NCI-H2227 treated with DMSO at 0.1 percent for 48 hours (cell line): ENCODE data around the gene CRIP1.

ENCODE experiments used
- DNase-seq: peaks from one replicate; lab custom pipeline; 2025; lab: John Stamatoyannopoulos, UW

Gene CRIP1

GRCh38 chr14:105480807-105481801 is 5.6 kb upstream of the CRIP1 start:
- DNase-seq, result peak; percentile 77

DNA sequence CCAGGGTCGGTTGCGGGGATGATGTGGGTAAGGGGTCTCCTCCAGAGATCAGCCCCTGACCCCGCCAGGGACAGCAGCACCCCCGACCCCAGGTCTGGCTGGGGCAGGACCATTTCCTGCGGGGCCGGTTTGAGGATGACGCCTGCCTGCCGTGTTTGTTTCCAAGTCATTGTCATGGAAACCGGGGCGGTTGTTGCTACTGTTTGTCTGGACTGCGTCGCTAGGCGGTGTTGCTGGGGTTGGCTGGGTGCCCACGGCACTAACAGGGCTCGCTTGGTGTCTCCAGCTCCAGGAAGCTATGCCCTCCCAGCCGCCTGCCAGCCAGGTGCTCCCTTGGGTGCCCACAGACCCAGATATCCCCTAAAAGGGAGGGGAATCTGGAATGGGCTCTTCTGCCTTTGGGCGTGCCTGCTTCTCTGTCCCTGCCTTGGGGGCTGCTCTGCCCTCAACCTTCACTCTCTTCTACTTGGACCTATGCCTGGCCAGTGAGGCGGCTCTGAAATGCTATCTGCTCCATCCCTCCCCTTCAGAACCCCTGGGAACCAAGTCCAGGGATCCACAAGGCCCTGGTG is 4.7 kb upstream of the CRIP1 start:
- peak; percentile 84 for DNase-seq

DNA sequence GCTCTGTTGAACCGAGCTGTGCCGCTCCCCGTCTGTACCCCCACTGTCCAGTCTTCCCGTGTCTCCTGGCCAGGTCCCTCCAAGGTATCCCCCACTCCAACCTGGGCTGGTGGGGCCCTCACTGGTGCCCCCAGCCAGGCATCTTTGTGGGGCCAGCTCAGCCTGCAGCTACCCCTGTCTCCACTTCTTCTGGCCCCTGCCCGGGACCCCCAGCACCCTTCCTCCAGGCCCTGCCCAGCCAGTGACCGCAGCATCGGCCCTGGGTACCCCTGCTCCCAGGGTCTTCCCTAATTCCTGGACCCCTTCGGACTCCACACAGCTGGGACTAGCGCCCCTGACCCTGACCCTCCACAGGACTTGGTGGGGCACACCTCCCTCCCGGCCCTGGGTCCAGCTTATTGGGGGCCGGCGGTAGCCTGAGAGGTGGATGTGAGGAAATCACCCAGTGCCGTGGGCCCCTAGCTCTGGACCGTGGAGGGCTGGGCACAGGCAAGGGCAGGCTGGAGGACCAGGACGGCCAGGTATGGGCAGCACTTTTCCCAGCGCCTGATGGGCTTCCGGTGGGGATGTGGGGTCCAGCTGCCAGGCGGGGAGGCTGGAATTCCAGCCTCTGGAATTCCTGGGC is 4.1 kb upstream of the CRIP1 start:
- no peak for DNase-seq

GRCh38 chr14:105483300-105484068 is 3.2 kb upstream of the CRIP1 start:
- DNase-seq, result no peak

- DNase-seq, result no peak
These were observed 2.4 kb upstream of the CRIP1 start for GRCh38 chr14:105484069-105484996.

DNA sequence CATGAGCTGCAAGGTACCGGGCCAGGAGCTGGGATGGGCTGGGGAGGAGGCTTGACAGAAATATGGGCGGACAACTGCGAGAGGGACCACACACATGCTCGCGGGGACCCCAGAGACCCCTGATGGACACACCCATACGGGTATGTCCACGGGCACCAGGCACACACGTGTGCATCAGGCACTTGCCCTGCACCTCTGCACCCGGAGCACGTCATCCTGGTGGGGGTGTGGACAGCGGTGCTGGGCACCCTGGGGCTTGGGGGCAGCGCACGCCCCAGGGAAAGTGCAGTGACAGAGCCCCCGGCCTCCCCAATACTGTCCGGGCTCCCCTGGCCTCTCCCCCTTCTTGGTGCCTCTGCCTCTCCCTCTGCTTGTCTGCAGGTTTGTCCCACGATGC is 1.7 kb upstream of the CRIP1 start:
- DNase-seq, result no peak

DNA sequence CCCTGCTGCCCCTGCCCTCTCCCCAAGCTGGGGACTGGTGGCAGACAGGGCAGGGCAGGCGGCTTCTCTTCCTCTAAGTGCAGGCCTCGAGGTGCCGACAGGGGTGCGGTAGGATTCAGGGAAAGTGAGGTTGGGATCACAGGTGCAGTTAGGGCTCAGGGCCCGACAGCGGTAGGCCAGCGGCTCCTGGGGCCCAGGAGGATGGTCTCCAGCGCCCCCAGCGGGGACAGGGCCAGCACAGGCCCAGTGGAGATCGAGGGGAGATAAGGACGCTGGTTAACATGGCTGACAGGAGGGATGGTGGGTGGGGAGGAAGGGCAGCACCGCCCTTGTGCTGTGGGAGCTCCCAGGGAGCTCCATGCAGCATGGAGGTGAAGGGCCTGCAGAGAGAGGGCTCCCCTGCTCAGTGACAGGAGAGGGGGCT is 935 bp upstream of the CRIP1 start:
- no peak for DNase-seq

GRCh38 chr14:105486974-105487448 is 325 bp downstream of the CRIP1 start:
- DNase-seq, result no peak

- no peak for DNase-seq
These were observed 831 bp downstream of the CRIP1 start for GRCh38 chr14:105487449-105487985.

DNA sequence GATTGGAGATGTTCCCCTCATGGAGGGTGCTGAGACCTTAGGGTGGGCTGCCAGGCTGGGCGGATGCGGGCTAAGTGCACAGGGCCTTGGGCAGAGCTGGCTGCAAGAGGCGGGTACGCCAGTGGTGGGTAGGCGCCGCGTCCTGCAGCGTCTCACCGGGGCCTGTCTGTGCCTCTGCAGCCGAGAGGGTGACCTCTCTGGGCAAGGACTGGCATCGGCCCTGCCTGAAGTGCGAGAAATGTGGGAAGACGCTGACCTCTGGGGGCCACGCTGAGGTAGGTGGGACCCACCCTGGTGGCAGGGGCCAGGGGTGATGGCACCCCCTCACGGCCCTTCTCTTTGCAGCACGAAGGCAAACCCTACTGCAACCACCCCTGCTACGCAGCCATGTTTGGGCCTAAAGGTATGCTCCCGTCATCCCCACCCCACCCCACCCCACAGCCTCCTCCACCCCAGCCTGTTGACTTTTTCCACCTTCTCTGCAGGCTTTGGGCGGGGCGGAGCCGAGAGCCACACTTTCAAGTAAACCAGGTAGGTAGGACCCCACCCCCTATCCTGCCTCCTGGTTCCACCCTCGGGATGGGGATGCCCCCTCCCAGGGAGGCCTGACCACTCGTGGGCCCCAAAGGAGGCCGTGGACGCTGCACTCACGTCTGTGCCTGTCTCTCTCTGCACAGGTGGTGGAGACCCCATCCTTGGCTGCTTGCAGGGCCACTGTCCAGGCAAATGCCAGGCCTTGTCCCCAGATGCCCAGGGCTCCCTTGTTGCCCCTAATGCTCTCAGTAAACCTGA is 1.5 kb downstream of the CRIP1 start:
- no peak for DNase-seq

DNA sequence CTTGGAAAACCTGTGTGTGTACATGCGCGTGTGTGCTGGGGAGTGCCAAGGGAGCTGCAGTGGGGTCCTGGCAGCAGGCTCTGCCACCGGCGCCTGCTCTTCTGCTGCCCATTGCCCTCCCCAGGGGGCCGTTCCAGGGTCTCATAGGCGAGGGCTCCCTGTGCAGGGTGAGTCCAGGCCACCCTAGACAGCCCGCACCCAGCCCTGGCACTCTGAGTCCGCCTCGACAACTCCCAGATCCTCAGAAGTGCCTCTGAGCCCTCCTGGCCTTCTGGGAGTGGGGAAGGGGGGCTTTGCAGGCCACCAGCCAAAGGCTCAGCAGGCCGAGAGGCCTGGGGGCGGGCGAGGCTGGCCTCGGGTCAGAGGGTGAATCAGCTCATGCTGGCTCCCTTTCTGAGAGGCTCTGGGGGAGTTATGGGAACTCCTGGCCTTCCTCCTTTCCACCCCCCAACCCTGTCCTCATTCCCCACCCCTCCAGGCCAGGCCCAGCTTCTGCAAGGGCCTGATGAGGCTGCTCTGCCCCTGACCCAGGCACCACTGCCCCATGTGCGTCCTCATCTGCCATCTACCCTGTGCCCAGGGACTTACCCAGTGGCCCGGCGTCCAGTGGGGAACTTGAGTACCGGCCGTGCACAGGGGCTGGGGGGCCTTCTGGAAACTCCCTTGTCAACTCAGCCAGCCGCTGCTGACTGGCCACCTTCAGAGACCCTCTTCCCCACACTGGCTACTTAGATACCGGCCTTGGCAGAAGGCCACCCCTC is 2.3 kb downstream of the CRIP1 start:
- DNase-seq, result no peak

GRCh38 chr14:105489542-105490266 is 3.0 kb downstream of the CRIP1 start:
- DNase-seq, result peak; percentile 88

DNA sequence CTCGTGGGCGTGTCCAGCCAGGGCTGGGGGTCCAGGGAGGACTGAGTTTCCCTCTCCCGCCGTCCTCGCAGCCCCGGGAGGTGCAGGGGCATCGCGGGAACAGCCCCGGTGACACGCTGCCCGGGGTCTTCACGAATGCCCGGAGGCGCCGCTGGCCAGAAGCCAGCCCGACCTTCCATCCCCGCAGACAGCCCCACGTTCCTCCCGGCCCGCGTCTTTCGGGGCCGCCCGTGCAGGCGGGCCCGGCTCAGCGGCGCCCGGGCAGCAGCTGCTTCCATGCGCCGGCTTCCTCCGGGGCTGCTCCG is 3.5 kb downstream of the CRIP1 start:
- DNase-seq, result no peak

DNA sequence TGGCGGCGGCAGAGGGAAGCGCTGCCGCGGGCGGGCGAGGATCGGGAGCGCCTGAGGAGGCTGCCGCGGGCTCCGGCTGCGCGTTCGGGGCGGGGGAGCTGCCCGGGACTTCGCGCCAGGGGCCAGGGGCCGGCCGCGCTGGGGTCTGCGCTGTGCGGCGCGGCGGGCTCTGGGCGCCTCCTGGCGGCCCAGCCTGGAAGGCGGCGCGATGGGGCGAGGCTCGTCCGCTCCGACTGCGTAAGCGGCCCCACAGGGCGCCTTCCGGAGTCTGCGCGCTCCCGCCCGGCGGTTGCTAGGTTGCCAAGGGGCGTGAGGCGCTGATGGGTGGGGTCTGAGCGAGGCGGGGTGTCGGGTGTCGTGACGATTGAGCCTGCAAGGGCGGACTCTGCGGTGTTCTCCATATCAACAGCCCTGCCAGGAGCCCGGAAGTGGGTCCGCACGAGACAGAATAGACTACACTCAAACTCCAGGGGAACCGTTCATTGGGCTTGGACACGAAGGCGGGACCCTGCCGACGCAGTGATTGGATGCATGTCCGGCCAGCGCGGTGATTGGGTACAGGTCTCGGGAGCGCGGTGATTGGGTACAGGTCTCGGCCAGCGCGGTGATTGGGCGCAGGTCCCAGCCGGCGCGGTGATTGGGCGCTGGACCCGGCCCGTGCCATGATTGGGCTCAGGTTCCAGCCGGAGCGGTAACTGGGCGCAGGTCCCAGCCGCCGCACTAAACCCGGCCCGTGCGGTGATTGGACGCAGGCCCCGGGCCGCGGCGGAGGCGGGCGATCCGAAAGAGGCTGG is 4.1 kb downstream of the CRIP1 start, which contains the start of gene TEDC1:
TEDC1 (plus strand) TSS at position 675 of the 794 bp plus-strand sequence. CDS start 130 bp downstream, outside the sequence.
- peak; percentile 100 for DNase-seq

DNA sequence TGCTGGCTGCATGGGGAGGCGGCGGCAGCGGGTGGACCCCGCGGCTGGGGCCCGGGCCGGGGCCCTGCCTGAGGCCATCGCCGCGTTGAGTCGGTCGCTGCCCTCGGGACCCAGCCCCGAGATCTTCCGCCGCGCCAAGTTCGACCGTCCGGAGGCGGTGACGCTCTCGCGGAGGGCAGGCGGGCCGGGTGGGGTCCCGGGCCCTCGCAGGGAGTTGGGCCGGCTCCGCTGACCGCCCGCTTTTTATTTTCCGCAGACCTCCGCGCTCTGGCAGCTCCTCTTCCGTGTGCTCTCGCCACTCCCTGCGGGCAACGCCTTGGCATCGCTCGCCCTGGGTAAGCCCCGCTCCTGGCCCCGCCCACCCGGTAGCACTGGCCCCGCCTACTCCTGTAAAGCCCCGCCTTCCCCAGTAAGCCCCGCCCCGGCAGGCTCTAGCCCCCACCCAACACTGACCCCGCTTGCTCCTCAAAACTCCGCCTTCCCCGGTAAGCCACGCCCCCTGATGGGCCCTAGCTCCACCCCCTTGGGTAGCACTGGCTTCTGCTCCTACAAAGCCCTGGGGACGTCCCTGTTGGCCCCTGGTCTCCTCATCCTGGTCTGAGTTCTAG is 4.8 kb downstream of the CRIP1 start:
- no peak for DNase-seq

DNA sequence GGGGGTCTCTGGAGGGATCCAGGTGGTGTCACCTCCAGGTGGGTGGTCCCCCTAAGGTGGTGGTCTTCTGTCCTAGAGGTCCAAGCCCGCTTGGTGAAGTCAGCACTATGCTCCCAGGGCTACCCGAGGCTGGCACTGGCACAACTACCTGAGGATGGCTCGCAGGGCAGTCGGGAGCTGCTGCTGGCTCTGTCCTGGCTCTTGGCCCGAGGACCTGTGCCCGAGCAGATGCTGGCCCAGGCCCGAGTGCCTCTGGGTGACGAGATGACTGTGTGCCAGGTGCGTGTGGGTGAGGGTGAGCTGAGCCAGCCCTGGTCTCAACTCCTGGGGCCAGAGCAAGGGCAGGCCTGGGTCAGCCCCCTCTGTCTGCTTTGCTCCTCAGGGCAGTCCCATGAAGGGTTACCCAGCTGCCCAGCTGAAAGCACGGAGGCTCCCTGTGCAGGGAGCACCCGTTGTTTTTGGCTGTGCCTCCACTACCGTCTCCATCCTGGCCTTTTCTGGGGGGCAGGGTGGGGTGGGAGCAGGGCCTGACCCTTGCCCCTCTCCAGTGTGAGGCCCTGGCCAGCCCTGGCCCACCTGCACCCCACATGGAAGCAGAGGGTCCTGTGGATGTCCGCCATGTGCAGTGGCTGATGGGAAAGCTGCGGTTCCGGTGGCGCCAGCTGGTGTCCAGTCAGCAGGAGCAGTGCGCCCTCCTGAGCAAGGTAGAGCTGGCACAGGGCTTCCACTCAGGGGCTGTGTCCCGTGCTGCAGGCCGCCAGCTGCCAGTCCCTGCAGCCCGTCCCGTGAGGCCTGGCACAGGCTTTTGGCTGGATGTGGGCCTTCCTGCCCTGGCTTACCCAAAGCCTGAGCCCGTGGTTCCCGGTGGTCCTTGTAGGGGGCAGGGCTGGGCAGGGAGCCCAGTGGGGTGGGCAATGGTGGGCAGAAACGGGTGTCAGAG is 5.6 kb downstream of the CRIP1 start:
- DNase-seq, result no peak
